ENCODE results near the gene D2HGDH.
"Not testable (repeated sequence)": the region's sequence is repeated elsewhere in the genome, so short reads cannot be mapped to it uniquely, and the experiment has no call there.

The D2HGDH gene

DNA sequence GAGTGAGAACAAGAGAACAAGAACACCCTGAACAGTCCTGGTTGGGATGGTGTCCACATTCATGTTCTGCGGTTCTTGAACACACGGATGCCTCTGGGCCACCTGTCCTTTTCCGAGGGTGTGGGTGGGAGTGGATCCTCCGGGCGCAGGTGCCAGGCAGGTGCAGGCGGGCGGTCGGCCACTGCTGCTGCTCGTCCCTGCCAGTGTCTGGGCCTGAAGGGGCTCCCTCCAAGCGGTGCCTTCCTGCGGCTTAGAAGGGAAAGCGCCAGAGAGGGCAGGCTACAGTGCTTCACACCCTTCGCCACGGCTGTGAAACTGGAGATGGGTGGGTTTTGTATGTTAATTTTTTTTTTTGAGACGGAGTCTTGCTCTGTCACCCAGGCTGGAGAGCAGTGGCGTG lies 8.0 kb upstream of the D2HGDH start:
- no peak for DNase-seq

DNA sequence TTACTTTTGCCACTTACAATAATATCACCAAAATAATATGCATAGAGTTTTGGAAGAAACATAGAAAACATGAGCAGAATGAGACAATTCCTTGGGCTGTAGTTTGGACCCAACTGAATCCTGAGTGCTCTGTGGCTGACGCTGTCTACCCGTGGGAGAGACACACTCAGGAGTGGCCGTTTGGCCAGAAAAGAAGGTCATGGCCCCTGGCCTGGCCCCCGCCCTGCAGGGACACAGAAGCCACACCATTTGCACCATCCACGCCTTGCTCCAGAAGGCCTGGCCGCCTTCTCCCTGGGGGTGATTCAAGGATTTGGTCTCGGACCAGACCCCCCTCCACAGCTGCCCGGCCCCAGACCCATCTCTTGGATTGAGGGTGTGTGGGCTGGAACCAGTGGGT lies 6.4 kb upstream of the D2HGDH start:
- DNase-seq, result no peak

GRCh38 chr2:241728627-241729026 lies 5.8 kb upstream of the D2HGDH start:
- no peak for DNase-seq

DNA sequence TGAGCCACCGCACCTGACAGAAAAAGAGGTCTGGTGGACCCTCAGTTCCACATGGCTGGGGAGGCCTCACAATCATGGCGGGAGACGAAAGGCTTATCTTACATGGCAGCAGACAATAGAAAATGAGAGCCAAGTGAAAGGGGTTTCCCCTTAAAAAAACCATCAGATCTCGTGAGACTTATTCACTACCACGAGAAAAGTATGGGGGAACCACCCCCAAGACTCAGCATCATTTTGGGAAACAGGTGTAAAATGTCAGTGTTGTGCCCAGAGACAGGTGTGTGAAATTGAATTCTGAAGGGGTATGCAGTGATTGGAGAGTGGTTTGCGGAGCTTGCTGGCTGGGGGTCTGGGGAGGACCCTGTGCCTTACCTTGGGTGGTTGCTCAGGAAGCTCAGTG lies 4.6 kb upstream of the D2HGDH start:
- no peak for DNase-seq

DNA sequence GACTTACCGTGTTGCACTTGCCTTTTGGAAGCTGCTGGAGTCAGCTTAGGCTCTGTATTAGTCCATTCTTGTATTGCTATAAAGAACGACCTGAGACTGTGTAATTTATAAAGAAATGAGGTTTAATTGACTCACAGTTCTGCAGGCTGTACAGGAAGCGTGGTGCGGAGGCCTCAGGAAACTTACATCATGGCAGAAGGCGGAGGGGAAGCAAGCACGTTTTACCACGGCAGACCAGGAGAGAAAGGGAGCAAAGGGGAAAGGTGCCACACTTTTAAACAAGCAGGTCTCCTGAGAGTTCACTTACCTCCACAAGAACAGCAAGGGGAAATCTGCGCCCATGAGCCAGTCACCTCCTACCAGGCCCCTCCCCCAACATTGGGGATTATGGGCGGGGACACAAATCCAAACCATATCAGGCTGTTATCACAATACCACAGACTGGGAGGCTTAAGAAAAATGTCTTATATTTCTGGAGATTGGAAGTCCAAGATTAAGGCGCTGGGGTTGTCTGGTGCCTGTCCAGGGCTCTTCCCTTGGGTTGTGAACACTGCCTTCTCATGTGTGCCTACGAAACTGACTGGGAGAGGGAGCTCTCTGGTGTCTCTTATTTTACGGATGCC lies 3.6 kb upstream of the D2HGDH start:
- DNase-seq, result no peak

GRCh38 chr2:241732513-241733186 lies 1.8 kb upstream of the D2HGDH start:
- DNase-seq, result peak; percentile 35

- no peak for DNase-seq
These were observed 831 bp upstream of the D2HGDH start for GRCh38 chr2:241733391-241734207.

DNA sequence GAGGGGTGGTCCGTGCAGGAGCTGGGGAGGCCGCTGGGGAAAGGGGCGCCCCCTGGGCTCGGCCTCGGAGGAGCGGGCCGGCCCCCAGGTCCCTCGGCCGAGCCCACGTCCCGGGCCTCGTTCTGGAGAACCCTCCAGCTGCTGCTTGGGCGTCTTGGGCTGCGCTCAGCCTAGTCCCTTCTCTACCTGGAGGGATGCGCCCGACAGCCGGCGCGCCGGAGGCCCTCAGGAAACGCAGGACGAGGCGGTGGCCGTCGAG lies 293 bp upstream of the D2HGDH start:
- DNase-seq, result no peak

DNA sequence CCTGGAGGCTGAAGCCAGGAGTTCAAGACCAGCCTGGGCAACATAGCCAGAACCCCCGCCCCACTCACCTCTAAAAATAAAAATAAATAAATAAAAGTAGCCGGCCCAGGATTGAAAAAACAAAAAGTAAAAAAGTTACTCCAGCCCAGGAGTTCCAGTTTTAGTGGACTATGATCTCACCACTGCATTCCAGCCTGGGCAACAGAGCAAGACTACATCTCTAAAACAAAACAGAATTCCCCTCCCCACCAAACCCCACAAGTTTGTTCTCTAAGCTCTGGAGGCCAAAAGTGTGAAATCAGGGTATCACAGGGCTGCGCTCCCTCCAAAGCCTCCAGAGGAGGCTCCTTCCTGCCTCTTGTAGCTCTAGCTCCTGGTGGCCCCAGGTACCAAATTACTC lies 1.7 kb downstream of the D2HGDH start:
- no peak for DNase-seq

- no peak for DNase-seq
These were observed 3.7 kb downstream of the D2HGDH start for GRCh38 chr2:241738040-241738686.

DNA sequence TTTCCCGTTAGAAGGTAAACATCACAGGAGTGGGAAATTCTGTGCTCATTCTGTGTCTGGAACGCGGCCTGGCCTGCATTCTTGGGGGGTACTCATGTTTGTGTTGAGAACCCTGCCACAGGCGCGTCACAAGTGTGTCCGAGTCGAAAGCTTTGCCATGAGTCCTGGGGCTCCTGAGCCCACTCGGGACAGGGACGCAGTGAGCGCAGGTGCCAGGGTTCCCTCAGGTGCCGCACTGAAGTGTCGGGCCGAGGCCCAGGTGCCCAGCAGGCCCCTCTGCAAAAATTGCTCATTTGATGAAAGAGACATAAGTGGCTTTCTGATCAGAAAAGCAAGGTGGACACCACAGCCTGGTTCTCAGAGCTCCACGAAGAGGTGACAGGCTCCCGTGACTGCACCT lies 4.7 kb downstream of the D2HGDH start:
- DNase-seq, result no peak

- no peak for DNase-seq
These were observed 5.2 kb downstream of the D2HGDH start for GRCh38 chr2:241739651-241740050.

DNA sequence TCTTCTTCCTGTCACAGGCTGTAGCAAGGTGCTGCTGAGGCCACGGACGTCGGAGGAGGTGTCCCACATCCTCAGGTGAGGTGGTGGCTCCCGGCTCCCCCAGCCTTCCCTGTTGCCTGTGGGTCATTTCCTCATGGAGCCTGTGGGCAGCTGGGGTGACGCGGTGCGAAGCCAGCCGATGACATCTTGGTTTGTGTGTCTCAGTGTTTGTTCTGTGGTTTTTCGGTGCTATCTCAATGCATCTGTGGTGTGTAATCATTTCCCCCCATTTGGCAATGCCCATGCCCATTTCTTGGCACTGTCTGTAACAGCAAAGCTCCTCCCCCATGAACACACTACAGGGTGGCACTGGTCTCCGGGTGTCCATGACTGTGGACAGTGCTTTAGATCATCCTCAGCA lies 6.6 kb downstream of the D2HGDH start:
- DNase-seq, result no peak

- DNase-seq, result no peak
These were observed 8.0 kb downstream of the D2HGDH start for GRCh38 chr2:241742320-241742939.

DNA sequence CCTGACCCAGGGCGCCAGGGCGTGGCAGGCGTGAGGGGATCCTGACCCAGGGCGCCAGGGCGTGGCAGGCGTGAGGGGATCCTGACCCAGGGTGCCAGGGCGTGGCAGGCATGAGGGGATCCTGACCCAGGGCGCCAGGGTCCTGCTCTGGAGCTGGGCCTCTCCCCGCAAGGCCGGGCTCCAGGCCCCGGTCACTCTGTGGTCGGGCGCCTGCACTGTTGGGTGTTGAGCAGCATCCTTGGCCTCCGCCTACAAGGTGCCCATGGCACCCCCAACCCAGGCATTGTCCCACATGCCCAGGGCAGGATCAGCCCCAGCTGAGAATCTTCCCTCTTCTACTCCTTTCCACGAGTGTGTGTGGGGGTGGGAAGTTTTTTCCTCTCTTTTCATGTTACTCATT lies 8.6 kb downstream of the D2HGDH start:
- DNase-seq, result not testable (repeated sequence)

- no peak for DNase-seq
These were observed 9.2 kb downstream of the D2HGDH start for GRCh38 chr2:241743620-241744019.

- no peak for DNase-seq
These were observed 9.8 kb downstream of the D2HGDH start for GRCh38 chr2:241744028-241744754.

DNA sequence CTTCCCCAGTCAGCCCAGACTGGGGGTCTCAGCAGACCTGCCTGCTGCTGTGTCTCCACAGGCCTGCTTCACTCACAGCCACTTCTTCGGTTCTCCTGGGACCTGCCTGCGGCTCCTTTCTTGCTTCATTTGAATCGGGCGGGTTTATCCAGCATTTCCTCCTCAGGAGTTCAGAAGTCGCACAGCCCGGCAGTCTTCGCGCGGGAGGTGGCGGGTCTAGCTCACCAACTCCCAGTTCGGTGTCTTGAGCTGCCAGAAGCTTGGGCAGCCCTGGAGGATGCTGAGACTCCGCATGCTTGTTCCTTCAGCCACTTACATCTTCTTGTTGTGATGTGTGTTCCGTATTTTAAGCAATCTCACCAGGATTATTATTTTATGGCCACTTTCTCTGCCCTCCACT lies 10.8 kb downstream of the D2HGDH start:
- no peak for DNase-seq

GRCh38 chr2:241746084-241746483 lies 11.7 kb downstream of the D2HGDH start:
- no peak for DNase-seq

GRCh38 chr2:241748468-241749256 lies 14.2 kb downstream of the D2HGDH start:
- no peak for DNase-seq

DNA sequence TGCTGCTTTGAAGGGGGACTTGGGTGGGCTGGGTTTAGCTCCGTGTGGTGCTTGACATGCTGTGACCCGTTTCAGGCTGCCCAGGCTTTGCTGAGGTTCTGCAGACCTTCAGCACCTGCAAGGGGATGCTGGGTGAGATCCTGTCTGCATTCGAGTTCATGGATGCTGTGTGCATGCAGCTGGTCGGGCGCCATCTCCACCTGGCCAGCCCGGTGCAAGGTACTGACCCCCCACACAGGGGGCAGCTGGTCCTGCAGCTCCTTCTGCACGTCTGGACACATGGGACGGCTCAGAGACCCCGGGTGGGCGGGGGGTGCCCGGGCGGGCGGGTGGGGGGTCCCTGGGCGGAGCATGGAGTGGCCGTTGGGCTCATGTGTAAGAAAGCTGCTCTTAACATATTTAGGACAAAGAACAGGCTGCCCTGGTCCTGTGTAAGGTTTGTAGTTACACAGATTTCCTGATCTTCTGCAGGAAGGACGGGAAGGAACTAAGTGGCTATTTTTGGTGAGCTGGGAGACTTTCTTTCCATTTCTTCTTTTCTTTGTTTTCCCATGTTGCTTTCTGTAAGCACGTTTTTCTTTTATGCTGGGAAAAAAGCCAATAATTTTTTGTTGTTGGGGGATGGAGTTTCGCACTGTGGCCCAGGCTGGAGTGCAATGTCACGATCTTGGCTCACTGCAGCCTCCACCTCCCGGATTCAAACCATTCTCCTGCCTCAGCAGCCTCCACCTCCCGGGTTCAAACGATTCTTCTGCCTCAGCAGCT lies 15.8 kb downstream of the D2HGDH start:
- no peak for DNase-seq
